GM11168 (cell line): Measurements from ENCODE around the gene MGAT3.
"Not testable (repeated sequence)": the region's sequence is repeated elsewhere in the genome, so short reads cannot be mapped to it uniquely, and the experiment has no call there.

Experiments used
- in situ Hi-C: fragments of 300-500 bp; cut with MboI; formaldehyde crosslinking; loops from one replicate; pipeline ENCODE4 v1.12.0; 2022; ENCODE audit warnings: low sequenced_read_pairs; ENCODE audit not compliant: unreplicated experiment

MGAT3 gene

DNA sequence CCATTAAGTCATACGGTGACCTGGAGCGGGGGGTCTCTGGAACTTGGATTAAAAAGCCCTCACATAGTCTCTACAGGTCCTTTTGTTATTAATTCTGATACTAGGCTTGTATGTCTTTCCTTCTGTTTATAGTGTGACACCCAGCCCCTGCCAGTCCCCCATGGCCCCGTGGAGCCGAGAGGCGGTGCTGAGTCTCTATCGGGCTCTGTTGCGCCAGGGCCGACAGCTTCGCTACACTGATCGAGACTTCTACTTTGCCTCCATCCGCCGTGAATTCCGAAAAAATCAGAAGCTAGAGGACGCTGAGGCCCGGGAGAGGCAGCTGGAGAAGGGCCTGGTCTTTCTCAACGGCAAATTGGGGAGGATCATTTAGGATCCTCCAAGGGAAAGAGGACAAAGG lies 47.3 kb downstream of the MGAT3 start:
- in situ Hi-C loops, result no loop called here

DNA sequence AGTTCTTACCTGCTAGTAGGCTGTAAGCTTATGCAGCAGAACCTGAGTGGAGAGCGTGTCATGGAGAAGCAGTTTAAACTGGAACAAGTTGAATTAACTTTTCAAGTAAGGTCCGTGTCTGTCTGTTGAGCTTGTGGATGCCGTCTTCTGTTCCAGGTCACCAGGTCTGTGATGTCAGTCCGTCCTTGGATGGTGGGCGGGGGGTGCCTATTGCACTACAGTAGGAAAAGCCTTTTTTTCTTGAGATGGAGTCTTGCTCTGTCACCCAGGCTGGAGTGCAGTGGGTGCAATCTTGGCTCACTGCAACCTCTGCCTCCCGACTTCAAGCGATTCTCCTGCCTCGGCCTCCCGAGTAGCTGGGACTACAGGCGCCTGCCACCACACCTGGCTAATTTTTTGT lies 50.2 kb downstream of the MGAT3 start:
- in situ Hi-C loops, result not testable (repeated sequence)

DNA sequence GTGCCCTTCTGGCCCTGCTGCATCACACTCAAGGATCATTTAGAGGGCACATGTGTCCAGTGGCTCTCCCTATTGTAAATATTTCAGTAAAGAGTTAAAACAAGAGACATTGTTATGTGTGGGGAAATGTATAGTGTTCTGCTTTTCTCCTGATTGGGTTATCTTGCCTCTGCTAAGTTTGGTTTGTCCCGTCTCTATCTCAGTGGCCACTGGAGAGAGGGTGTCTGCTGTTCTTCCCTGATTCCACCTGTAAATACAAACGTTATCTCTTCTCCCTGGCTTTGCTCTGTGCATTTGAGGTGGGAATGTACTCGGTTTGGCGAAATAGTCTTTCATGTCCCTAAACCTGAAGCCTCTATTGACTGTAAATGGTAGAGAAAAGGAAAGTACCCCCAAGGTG lies 51.6 kb downstream of the MGAT3 start:
- in situ Hi-C loops, result no loop called here

DNA sequence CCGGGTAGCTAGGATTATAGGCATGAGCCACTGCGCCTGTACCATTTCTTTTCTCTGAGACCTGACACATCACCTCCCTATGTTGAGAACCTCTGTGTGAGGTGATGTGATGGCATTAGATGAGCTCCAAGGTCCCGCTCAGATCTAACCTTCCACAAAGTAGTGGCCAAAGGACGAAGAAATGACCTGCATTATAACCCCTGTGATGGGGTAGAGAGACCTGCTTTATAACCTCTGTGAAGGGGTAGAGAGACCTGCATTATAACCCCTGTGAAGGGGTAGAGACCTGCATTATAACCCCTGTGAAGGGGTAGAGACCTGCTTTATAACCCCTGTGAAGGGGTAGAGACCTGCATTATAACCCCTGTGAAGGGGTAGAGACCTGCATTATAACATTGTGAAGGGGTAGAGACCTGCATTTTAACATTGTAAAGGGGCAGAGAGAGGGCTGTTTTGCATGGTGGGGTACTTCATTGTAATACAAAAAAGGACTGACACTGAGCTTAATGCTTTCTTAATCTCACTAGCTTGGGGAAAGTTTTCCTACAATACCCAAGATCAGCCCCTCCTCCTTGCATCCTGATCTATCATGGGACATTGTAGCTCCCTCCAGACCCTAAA lies 53.8 kb downstream of the MGAT3 start:
- in situ Hi-C loops, result no loop called here

DNA sequence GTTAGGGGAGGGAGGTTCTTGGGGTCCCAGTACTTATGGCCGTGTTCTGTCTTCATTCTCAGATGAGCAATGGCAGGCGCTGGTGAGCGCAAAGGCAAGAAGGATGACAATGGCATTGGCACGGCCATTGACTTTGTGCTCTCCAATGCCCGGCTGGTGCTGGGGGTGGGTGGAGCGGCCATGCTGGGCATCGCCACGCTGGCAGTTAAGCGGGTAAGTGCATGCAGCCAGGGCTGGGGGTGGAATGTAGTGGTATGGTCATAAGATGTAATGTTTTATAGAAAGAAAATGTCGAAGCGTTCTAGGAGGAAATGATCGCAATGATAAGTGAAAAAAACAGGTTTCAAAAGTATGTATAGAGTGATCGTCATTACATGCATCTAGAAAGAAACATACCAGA lies 54.4 kb downstream of the MGAT3 start:
- in situ Hi-C loops, result no loop called here

DNA sequence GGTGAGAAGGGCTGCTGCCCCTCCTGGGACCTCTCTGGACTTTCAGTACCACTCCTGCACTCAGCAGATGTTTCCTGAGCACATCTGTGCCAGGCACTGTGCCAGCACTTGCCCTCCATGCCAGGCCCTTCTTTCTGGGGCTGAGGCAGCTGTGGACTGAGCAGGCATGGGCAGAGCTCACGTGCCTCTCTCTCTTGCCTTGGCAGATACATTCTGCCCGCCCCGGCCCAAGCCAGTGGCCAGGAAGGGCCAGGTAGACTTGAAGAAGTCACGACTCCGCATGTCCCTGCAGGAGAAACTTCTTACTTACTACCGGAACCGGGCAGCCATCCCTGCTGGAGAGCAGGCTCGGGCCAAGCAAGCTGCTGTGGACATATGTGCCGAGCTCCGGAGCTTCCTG lies 55.2 kb downstream of the MGAT3 start:
- in situ Hi-C loops, result no loop called here

DNA sequence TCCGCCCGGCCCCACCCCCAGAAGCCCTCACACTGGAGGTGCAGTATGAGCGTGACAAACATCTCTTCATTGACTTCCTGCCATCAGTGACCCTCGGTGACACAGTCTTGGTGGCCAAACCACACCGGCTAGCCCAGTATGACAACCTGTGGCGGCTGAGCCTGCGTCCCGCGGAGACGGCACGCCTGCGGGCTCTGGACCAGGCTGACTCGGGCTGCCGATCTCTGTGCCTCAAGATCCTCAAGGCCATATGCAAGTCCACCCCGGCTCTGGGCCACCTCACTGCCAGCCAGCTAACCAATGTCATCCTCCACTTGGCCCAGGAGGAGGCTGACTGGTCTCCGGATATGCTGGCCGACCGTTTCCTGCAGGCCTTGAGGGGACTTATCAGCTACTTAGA lies 57.0 kb downstream of the MGAT3 start:
- in situ Hi-C loops, result no loop called here

DNA sequence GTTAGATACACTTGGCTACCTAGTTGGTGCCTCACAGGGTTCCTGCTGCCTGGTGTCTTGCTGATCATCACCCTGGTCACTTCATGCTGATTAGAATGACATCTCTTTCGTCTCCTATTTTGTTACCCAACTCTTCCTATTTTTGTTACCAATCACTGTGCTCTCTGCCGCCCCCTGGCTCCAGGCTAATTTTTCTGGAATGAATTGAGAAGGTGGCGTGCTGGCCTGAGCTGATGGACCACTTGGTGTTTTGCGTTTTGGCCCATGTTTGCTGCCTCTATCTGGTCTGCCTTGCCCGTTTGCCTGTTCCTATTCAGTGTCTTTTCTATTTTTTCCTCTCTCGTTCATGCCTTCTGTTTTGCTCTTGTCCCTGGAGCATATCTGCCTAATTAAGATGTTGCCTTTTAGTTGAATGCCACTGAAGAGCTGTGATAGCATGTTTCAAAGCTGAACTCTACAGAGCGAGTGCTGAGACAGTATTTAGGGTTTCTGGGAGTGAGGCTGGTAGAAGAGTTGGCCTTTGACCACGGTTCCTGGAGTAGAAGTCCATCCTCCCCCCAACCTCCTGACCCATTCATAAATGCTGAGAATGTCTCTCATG lies 57.7 kb downstream of the MGAT3 start:
- in situ Hi-C loops, result no loop called here

DNA sequence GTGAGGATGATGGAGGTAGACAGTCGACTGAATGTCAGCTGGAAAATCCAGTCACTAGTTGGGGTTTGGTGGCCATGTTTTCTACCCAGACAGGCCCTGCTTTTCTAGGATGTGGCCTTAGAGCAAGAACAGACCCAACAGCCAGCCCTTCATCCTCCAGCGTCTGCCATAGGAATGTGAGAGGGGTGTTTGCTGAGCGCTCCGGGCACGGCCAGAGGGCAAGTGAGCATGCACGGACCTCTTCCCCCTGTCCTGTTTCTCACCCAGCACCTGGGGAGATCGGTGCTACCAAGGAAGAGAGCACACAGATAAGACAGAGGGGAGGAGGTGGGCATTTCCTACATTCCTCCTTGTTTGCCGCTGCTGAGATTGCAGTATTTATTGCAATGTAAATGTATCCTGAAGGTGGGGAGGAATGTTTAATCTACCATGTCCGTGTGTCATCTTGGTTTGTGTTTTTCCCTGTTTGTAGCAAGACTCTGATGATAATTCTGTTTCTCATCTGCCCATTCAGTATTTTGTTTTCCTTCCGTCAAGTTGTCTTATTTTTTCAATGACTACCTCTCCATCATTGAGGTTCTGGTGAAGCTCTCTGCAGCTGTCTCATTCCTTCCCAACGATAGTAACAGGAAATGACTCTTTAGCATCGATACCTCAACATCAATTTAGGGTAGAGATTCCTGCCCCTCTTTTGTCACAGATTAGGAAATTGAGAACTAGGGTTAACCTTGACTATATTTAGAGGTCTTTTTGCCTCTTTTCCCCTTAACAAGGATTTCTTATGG lies 58.6 kb downstream of the MGAT3 start:
- in situ Hi-C loops, result no loop called here

DNA sequence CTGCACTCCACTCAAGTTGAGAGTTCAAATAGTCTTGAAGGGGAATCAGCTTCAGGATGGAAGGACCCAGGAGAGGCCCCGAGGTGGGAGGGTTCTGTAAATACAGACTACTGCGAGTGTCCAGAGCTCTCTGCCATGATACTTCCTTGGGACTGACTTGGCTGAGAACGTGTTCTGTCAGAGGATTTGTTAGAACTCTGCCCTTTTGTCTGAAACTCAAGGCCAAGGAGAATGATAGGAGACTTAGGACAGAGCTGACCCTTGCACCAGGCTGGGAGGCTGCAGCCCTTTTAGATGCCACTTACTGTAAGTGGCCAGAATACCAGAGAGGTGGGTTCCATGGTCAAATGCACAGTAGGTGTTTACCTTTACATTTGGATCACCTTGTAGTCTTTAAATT lies 60.7 kb downstream of the MGAT3 start:
- in situ Hi-C loops, result no loop called here

DNA sequence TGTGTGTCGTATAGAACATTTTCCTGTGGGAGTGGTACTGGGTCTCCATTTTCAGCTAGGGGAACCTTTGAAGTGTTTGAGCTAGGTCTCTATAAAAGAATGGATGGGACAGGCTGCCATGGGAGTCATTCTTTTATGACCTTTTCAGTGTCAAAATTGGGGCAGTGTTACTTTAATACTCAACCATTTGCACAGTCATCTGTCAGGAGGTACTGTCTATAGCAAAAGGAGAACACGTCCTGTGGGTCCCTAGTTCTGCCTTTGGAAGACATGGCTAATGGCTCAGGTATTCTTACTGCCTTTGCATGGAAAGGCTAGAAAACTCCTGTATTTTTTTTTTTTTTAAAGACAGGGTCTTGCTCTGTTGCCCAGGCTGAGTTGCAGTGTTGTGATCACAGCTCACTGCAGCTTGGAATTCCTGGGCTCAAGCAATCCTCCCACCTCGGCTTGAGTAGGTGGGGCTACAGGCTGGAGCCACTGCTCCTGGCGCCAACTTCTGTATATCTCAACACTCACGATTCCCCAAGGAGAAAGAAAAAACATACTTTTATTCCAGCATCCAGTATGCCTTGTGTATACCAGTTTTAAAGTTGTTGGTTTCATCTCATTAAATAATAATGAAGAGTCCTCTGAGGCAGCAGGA lies 61.5 kb downstream of the MGAT3 start:
- in situ Hi-C loops, result no loop called here

DNA sequence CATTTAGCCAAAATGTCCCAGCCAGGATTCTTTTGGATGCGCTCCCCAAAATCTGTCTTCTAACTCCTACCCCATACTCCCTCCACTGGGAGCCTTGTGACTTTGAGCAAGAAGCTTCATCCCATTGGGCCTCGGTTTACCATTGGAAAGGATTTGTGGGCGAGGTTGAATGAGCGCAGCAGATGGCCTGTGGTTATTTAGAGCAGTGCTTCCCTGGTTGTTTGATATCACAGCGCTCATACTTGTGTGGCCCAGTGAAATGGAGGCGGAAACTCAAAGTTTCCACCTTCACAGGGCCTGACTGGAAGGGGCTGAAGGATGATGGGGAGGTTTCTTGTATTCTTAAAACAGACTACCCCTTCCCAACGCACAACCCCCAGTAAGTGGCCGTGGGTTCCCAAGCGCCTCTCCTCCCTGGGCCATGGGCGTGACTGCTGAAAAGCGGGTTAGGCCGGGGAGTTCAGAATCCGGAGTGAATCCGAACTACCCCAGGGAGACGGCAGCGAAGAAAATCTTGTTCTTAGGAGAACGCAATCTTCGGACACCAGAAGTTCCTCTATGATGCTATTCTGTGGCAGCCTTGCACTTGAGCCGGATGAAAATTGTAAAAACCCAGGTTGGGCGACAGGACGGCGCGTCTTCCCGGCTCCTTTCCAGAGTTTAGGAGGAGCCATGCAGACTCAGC lies 62.3 kb downstream of the MGAT3 start:
- in situ Hi-C loops, result no loop called here

DNA sequence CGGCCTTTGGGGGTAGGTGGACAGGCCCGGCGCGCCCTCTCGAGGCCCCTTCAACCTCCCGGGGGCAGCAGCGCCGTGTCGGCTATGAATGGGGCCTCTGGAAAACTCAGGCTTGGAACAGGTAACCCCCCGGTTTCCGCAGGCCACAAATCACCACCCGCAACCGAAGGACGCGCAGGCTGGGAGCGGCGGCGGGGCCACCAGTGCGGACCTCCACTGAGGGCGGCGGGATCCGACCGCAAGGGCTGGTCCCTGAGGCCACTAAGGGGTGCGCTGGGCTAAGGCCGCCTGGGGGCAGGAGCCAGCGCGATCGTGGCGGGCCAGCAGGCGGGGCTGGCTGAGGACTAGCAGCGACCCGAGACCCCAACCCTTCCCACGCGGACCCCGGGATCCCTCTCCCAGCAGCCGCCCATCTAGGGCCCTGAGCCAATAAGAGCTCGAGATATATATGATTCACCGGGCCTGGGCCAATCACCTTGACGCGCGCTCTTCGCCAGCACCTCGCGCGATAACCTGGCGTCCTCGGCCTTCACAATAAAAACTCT lies 62.9 kb downstream of the MGAT3 start:
- in situ Hi-C loops, result no loop called here

DNA sequence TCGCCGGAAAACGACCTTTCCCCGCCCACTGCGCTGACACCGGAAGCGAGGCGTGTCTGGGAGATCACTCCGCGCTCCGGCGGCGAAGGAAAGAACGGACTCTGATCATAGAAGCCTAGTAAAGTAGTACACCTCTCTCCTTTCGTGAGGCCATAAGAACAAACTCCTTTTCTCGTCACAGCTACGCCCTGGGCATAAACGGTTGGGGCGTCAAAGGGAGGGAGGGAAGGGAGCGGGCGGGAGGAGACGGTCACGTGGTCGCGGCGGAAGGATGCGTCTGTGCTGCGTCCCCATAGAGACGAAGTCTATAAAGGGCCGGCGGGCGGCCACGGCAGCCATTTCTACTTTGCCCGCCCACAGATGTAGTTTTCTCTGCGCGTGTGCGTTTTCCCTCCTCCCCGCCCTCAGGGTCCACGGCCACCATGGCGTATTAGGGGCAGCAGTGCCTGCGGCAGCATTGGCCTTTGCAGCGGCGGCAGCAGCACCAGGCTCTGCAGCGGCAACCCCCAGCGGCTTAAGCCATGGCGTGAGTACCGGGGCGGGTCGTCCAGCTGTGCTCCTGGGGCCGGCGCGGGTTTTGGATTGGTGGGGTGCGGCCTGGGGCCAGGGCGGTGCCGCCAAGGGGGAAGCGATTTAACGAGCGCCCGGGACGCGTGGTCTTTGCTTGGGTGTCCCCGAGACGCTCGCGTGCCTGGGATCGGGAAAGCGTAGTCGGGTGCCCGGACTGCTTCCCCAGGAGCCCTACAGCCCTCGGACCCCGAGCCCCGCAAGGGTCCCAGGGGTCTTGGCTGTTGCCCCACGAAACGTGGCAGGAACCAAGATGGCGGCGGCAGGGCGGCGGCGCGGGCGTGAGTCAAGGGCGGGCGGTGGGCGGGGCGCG lies 63.7 kb downstream of the MGAT3 start, which contains the start of gene ATF4:
TSS of gene ATF4 (plus strand) at position 337 of the 880 bp plus-strand sequence. CDS start 884 bp downstream, outside the sequence.
- in situ Hi-C loops, result no loop called here

DNA sequence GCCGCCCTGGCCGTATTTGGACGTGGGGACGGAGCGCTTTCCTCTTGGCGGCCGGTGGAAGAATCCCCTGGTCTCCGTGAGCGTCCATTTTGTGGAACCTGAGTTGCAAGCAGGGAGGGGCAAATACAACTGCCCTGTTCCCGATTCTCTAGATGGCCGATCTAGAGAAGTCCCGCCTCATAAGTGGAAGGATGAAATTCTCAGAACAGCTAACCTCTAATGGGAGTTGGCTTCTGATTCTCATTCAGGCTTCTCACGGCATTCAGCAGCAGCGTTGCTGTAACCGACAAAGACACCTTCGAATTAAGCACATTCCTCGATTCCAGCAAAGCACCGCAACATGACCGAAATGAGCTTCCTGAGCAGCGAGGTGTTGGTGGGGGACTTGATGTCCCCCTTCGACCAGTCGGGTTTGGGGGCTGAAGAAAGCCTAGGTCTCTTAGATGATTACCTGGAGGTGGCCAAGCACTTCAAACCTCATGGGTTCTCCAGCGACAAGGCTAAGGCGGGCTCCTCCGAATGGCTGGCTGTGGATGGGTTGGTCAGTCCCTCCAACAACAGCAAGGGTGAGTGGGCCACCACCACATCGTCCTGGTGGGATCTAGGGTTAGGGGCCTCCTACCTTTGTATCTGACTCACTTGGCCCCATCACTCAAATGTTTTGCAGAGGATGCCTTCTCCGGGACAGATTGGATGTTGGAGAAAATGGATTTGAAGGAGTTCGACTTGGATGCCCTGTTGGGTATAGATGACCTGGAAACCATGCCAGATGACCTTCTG lies 64.5 kb downstream of the MGAT3 start:
- in situ Hi-C loops, result not testable (repeated sequence)

DNA sequence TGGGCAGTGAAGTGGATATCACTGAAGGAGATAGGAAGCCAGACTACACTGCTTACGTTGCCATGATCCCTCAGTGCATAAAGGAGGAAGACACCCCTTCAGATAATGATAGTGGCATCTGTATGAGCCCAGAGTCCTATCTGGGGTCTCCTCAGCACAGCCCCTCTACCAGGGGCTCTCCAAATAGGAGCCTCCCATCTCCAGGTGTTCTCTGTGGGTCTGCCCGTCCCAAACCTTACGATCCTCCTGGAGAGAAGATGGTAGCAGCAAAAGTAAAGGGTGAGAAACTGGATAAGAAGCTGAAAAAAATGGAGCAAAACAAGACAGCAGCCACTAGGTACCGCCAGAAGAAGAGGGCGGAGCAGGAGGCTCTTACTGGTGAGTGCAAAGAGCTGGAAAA lies 65.3 kb downstream of the MGAT3 start:
- in situ Hi-C loops, result not testable (repeated sequence)

DNA sequence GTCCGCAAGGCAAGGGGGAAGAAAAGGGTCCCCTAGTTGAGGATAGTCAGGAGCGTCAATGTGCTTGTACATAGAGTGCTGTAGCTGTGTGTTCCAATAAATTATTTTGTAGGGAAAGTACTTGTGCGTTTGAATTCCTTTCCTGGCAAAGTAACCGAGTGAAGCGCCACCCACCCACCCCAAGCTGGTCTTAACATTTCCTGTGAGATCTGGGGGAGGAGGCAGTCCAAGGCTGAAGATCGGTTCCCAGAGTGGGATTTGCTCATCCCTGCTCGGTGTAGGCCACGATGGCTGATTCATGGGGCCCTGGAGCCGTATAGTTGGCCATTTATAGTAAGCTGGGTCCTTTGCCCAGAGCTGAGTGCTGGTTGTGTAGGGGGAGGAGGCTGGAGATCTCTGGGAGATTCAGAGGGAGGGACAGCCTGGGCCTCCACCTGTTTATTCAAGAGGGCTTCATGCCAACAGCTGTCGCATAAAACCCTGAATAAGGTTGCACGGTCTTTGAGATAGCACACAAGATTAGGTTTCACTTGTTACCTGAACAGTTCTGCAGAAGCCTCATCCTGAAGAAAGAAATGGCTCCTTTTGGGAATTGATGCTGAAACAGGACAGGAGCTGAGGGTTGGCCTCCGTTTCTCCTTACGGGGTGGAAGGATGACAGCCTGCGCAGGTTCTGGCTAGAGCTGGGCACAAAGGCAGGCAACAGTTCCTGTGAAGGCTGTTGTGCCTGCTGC lies 65.9 kb downstream of the MGAT3 start:
- in situ Hi-C loops, result no loop called here
